GM12878 (cell line): ENCODE measurements around the gene TCOF1. TPM values are rescaled to one million over a fixed set of nuclear protein-coding genes. Genes with fewer than 3 reads are reported as not detected.

ENCODE experiments used
- ATAC-seq: fragments of 200-7000 bp; cut with Tn5 transposase; 3 replicates; pipeline ENCODE4 v1.9.1; 2020; ENCODE audit warnings: mild to moderate bottlenecking, moderate library complexity
- BruUV-seq: library from RNA; stranded (reverse); fragments of 400-500 nt; replicated peaks from 2 replicates; lab custom pipeline; 2021; lab: Mats Ljungman, UMichigan
- CTCF ChIA-PET: fragments of 300-600 bp; sonication (Branson Sonifier 250); formaldehyde crosslinking; extraction: SDS; loops from one replicate; lab custom pipeline; 2021; ENCODE audit warnings: inconsistent platforms; lab: Yijun Ruan, JAX
- POLR2A ChIA-PET: fragments of 350-600 bp; formaldehyde crosslinking; extraction: SDS; loops from one replicate; lab custom pipeline; 2021; ENCODE audit warnings: inconsistent platforms; lab: Charles Lee
- RAD21 ChIA-PET: fragments of 300-600 bp; sonication (Branson Sonifier 250); formaldehyde crosslinking; loops from one replicate; lab custom pipeline; 2023; ENCODE audit warnings: antibody characterized with exemption; ENCODE audit not compliant: unreplicated experiment; lab: Charles Lee
- SMC1A ChIA-PET: fragments of 300-600 bp; sonication (Branson Sonifier 250); formaldehyde crosslinking; loops from one replicate; lab custom pipeline; 2023; ENCODE audit not compliant: unreplicated experiment, uncharacterized antibody; lab: Charles Lee
- DNase-seq: peaks from one replicate; pipeline ENCODE4 v3.0.0-alpha.2; 2011; ENCODE audit warnings: low read depth, low spot score
- FAIRE-seq: peaks from 3 replicates; lab custom pipeline; 2011; peaks lifted over from hg19 to GRCh38; lab: Jason Lieb, UNC
- H2AFZ ChIP-seq: 2 replicates; pipeline ENCODE4 v1.6.0; 2011; ENCODE audit warnings: low read depth, low read length, control low read depth; ENCODE audit not compliant: control insufficient read depth
- H3K27ac ChIP-seq: 2 replicates; pipeline ENCODE4 v1.5.1; 2011; ENCODE audit warnings: control low read depth; ENCODE audit not compliant: control insufficient read depth, insufficient read depth
- H3K27me3 ChIP-seq, 2 experiments: replicated peaks in 1 of 2; 2 replicates each; pipeline versions ENCODE4 v1.6.0 to v1.6.1; 2011; ENCODE audit warnings: low read length in 1 of 2; ENCODE audit not compliant: control insufficient read depth in 2 of 2, insufficient read depth in 2 of 2
- H3K36me3 ChIP-seq, 2 experiments: 2 replicates each; pipeline ENCODE4 v1.5.1; 2011; ENCODE audit warnings: low read length in 1 of 2; ENCODE audit not compliant: control insufficient read depth in 2 of 2, insufficient read depth in 2 of 2
- H3K4me1 ChIP-seq: 2 replicates; pipeline ENCODE4 v1.6.1; 2011; ENCODE audit warnings: mild to moderate bottlenecking, low read length, moderate library complexity, mixed read lengths; ENCODE audit not compliant: control insufficient read depth, insufficient read depth
- H3K4me2 ChIP-seq: 2 replicates; pipeline ENCODE4 v1.6.0; 2011; ENCODE audit warnings: control low read depth; ENCODE audit not compliant: control insufficient read depth, insufficient read depth
- H3K4me3 ChIP-seq: fragments of 200-600 bp; sonication (generic); 2 replicates; pipeline ENCODE4 v1.5.1; 2016
- H3K79me2 ChIP-seq: 2 replicates; pipeline ENCODE4 v1.6.0; 2011; ENCODE audit warnings: low read length; ENCODE audit not compliant: control insufficient read depth, insufficient read depth
- H3K9ac ChIP-seq: 2 replicates; pipeline ENCODE4 v1.8.0; 2011; ENCODE audit warnings: low read length, control low read depth, mixed read lengths; ENCODE audit not compliant: control insufficient read depth, insufficient read depth
- H3K9me3 ChIP-seq: replicated peaks from 3 replicates; pipeline ENCODE4 v1.5.1; 2011; ENCODE audit warnings: mild to moderate bottlenecking, low read length; ENCODE audit not compliant: control insufficient read depth, insufficient read depth
- H4K20me1 ChIP-seq: 2 replicates; pipeline ENCODE4 v1.6.0; 2011; ENCODE audit not compliant: control insufficient read depth, insufficient read depth
- MTA3 ChIP-seq: IDR thresholded peaks from 2 replicates; pipeline ENCODE4 v1.6.1; 2012; ENCODE audit warnings: low read length, inconsistent platforms, borderline replicate concordance
- NKRF ChIP-seq: fragments of 450-650 bp; conservative IDR thresholded peaks from 2 replicates; pipeline ENCODE4 v1.6.1; 2017; ENCODE audit warnings: mild to moderate bottlenecking, moderate library complexity
- POLR2AphosphoS2 ChIP-seq: IDR thresholded peaks from 2 replicates; pipeline ENCODE4 v1.6.1; 2011; ENCODE audit warnings: low read depth, mild to moderate bottlenecking, low read length, improper control_type of control experiment, moderate library complexity
- WGBS: methylation state at CpG from one replicate; pipeline ENCODE4 v1.1.6; 2016; ENCODE audit warnings: low lambda C conversion rate; ENCODE audit not compliant: insufficient replicate concordance, insufficient coverage; ENCODE audit errors: missing lambda C conversion rate; 5-methylcytosine and 5-hydroxymethylcytosine counted together
- in situ Hi-C: fragments of 300-500 bp; cut with MboI; formaldehyde crosslinking; loops from 9 replicates; pipeline ENCODE4 v1.14.3; 2018; ENCODE audit warnings: mixed read lengths
- intact Hi-C: fragments of 100-400 bp; cut with micrococcal nuclease; formaldehyde crosslinking; loops from one replicate; pipeline ENCODE4 v1.14.2; 2022; ENCODE audit not compliant: unreplicated experiment
- polyA plus RNA-seq, 11 experiments: library from polyadenylated mRNA; depleted of rRNA in 4 of 11; unstranded in 6 of 11; stranded (reverse) in 5 of 11; fragments of >200 nt; fragmentation: Nextera tagmentation in 4 of 11; fragmentation: Illumina TruSeq in 1 of 11; extraction: Ambion mirVana in 4 of 11; extraction: Trizol in 1 of 11; gene quantifications; 1 replicate in 1 of 11; 2 replicates in 10 of 11; pipeline versions ENCODE4 v1.2.1 to v1.2.3, GENCODE V29; 2011 to 2016; ENCODE audit warnings: inconsistent platforms in 2 of 11, missing spikeins in 2 of 11, low read depth in 1 of 11
- total RNA-seq, 4 experiments: library from RNA; depleted of rRNA in 3 of 4; stranded (reverse); fragments of >200 nt in 3 of 4; fragmentation: Illumina TruSeq in 1 of 4; extraction: Trizol in 1 of 4; gene quantifications; 2 replicates each; pipeline versions ENCODE4 v1.2.1 to v1.2.3, GENCODE V29; 2013 to 2021

The TCOF1 gene
- total and polyA plus RNA-seq, 10 of the 15 experiments (the other 5 are each of a cell fraction or from before 2014, with no cell fraction given): 8.7 to 83.9 (median 38.9) TPM

GRCh38 chr5:150441813-150442698 is 84.6 kb downstream of the TCOF1 start:
- FAIRE-seq (no peak), DNase-seq (no peak), ATAC-seq (no peak; the same call in 2 of the 3 replicates)
- RAD21 ChIA-PET: interaction anchor here (1.3 kb wide), 1 partner anchor 43 kb away, joined by 3 read pairs; no protein-coding TSS in a partner anchor
- Histone ChIP-seq H3K36me3 (peaks cover 28 to 36% of the 10 kb centered on the region in 2 experiments), H3K9me3 (no peaks in the 10 kb centered on the region), H3K9ac (no peak overlapping the region), H3K4me2 (no peak overlapping the region), H3K4me1 (peaks cover under 1% of the 10 kb centered on the region; the same call in 1 of the 2 replicates), H2AFZ (no peak overlapping the region), H4K20me1 (no peaks in the 10 kb centered on the region; the same call in 1 of the 2 replicates), H3K79me2 (peaks cover 15% of the 10 kb centered on the region), H3K27ac (no peak overlapping the region), H3K27me3 (no peaks in the 10 kb centered on the region), H3K4me3 (no peak overlapping the region)
- POLR2A ChIA-PET: interaction anchor here (0.5 to 0.6 kb wide), 2 partner anchors 77 to 424 kb away, joined by 4 to 5 read pairs; no protein-coding TSS in a partner anchor
- SMC1A ChIA-PET: no interaction called here
- TF ChIP-seq NKRF (no peak), MTA3 (peak; percentile 55; the same call in 1 of the 2 replicates), POLR2AphosphoS2 (0 out of 2 replicates have a peak, but pooled peaks have one; percentile 24)
- intact Hi-C loops (no loop called here), in situ Hi-C loops (no loop called here)
- 59% methylated on average over 18 of the region's 18 CpGs for WGBS
- BruUV-seq: no TSS peak
- CTCF ChIA-PET: interaction anchor here (1.0 to 1.5 kb wide), 4 partner anchors 18 to 118 kb away, joined by 3 to 6 read pairs (median 3); no protein-coding TSS in a partner anchor
